Measurements from ENCODE around the gene NKAIN2. TPM values are rescaled to one million over a fixed set of nuclear protein-coding genes. Genes with fewer than 3 reads are reported as not detected.

Gene NKAIN2
- total RNA-seq, 8 experiments from 2014 or later = 0.51 to 31.8 (median 10.1) TPM

DNA sequence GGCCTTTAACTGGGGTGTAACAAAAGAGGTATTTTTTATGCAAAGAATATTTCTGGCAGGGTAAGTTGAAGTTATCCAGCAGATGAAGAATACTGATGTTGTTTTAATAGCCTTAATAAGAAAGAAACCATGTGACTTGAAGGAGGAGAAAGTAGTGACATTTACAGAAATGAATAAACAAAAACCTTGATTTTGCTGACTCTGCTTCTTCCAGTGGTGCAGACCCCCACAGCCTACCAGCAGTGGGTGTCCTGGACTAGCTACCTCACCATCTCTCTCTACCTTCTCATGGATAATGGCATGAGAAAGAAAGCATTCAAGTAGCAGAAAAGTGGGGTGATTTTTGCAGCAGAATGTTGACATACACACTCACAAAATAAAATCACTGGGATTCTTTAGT is 996.0 kb downstream of the NKAIN2 start:
- ATAC-seq (replicated peaks in 6 of 8) = no peak
- in situ Hi-C loops (cut with MboI; ENCODE audit: low pct_unique_long_range_greater_than_20kb in 2 of 9, low sequenced_read_pairs in 9 of 9, unreplicated experiment in 9 of 9) = loop anchor here in 4 of 9 experiments (25.0 kb wide), 4 partner anchors 987 to 1387 kb away; partner anchors contain the start of gene NKAIN2 (in 1 of the 4)
- H3K27ac ChIP-seq = no peak overlapping the region

DNA sequence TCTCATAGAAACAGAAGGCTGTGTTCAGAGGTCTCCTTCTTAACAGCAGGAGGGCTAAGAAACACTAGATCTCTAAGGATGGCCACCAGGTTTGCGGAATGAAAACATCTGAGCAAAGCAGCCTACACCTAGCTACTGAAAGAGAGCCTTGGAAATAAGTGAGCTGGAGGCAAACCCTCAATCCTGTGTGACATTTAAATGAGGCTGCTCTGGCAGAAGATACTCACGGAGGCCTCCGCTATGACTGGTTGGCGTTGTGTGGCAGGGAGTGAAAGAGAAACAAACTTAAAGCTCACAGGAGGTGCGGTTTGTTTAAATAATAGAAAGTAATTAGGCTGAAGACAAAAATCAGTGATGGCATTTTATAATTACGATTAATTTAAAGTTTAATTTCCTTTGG is 996.6 kb downstream of the NKAIN2 start:
- no peak overlapping the region for H3K4me3 ChIP-seq
- in situ Hi-C loops (cut with MboI; ENCODE audit: low pct_unique_long_range_greater_than_20kb in 2 of 9, low sequenced_read_pairs in 9 of 9, unreplicated experiment in 9 of 9) = no loop called here
- ATAC-seq (replicated peaks in 6 of 8) = no peak
- H3K4me1 ChIP-seq (replicated peaks in 1 of 2) = no peaks in the 10 kb centered on the region
- H3K27ac ChIP-seq = no peak overlapping the region
- WGBS, 10 experiments = 33 to 100% (median 86%) methylated on average over 1 to 6 of the region's 6 CpGs; no CpG with 5 or more reads in 1 of the 10 experiments

More for the DNA sequence above, 996.0 kb downstream of the NKAIN2 start:
- Histone ChIP-seq H3K4me3 (no peak overlapping the region), H3K4me1 (replicated peaks in 1 of 2) (no peaks in the 10 kb centered on the region)

DNA sequence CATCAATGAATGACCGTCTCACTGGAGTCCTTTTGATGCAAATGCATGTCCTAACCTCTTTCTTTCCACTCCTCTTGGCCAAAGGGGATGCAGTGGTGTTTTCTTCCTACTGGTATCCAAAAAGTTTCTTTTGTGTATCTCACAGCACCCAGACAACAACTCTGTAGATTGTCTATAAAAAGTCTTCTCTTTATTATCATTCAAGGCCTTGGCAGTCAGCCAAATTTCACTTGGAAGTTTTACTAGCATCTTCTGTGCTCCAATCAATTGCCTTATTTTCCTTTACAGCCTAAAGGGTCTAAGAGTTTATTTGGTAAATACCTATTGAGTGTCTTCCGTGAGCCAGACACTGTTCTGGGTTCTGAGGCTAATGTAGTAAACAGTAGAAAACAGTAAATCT is 1008.4 kb downstream of the NKAIN2 start:
- H3K27ac ChIP-seq = no peak overlapping the region
- H3K4me1 ChIP-seq (replicated peaks in 1 of 2) = no peaks in the 10 kb centered on the region
- no peak overlapping the region for H3K4me3 ChIP-seq
- in situ Hi-C loops (cut with MboI; ENCODE audit: low pct_unique_long_range_greater_than_20kb in 2 of 9, low sequenced_read_pairs in 9 of 9, unreplicated experiment in 9 of 9) = no loop called here
- ATAC-seq (replicated peaks in 6 of 8) = no peak
- WGBS, 10 experiments = 24 to 88% (median 63%) methylated on average over 1 to 2 of the region's 2 CpGs; no CpG with 5 or more reads in 2 of the 10 experiments

DNA sequence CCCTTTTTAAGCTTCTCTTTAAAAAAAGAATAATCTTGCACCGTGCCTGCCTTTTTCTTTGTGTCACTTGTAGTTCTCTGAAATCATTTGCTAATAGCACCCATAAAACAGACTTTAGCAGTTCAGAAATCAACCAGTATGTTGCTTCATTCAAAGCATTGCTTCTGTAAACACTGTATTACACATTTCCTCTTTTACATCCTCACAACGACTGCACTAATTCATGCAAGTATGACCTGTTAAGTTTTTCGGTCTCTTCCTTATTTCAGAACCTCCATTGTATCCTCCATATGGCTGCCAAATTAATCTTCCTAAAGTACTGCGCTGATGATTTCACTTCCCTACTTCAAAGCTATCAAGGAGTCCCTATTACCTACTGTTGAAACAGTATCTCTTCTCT is 1015.7 kb downstream of the NKAIN2 start:
- Histone ChIP-seq H3K27ac (no peak overlapping the region), H3K4me1 (replicated peaks in 1 of 2) (peaks cover 6 to 8% of the 10 kb centered on the region in 2 donors), H3K4me3 (no peak overlapping the region)
- WGBS, 10 experiments = 17 to 92% (median 61%) methylated on average over 1 to 4 of the region's 4 CpGs
- in situ Hi-C loops (cut with MboI; ENCODE audit: low pct_unique_long_range_greater_than_20kb in 2 of 9, low sequenced_read_pairs in 9 of 9, unreplicated experiment in 9 of 9) = no loop called here
- ATAC-seq (replicated peaks in 6 of 8) = no peak

DNA sequence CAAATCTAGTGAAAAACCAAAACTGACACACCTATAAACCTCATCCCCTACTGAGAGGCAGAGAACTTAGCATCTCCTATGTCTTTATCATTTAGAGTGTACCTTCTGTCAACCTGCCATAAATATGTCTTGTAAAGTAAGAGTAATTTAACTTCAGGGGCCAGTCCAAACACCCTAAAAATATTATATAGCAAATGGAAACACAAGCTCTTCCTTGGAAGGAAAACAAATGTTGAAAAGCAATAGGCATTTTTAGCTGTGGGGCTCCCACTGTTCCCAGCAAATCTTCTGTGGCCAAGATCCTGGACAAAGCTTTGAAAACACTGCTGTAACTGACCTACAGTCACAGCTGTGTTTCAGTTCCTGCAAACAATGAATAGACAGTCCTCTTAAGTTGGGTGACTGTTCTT is 1018.5 kb downstream of the NKAIN2 start:
- no peak for ATAC-seq (replicated peaks in 6 of 8)

GRCh38 chr6:124822721-124823120 is 1019.1 kb downstream of the NKAIN2 start:
- 0 to 100% (median 85%) methylated on average over 1 to 3 of the region's 3 CpGs; no CpG with 5 or more reads in 1 of the 10 experiments for WGBS, 10 experiments
- no peak for ATAC-seq (replicated peaks in 6 of 8)
- peaks cover 12 to 16% of the 10 kb centered on the region in 2 donors for H3K4me1 ChIP-seq (replicated peaks in 1 of 2)
- in situ Hi-C loops (cut with MboI; ENCODE audit: low pct_unique_long_range_greater_than_20kb in 2 of 9, low sequenced_read_pairs in 9 of 9, unreplicated experiment in 9 of 9) = no loop called here
- H3K4me3 ChIP-seq = no peak overlapping the region
- no peak overlapping the region for H3K27ac ChIP-seq

More for the DNA sequence above, 1018.5 kb downstream of the NKAIN2 start:
- Histone ChIP-seq H3K27ac (no peak overlapping the region), H3K4me1 (replicated peaks in 1 of 2) (peaks cover 12 to 16% of the 10 kb centered on the region in 2 donors), H3K4me3 (no peak overlapping the region)
- in situ Hi-C loops (cut with MboI; ENCODE audit: low pct_unique_long_range_greater_than_20kb in 2 of 9, low sequenced_read_pairs in 9 of 9, unreplicated experiment in 9 of 9) = no loop called here

GRCh38 chr6:124823240-124824111 is 1019.8 kb downstream of the NKAIN2 start:
- ATAC-seq (replicated peaks in 6 of 8) = peak in 5 of 8 experiments; percentile 38 to 76 (median 69)
- Histone ChIP-seq H3K27ac (no peak overlapping the region), H3K4me1 (replicated peaks in 1 of 2) (peaks cover 12 to 16% of the 10 kb centered on the region in 2 donors), H3K4me3 (no peak overlapping the region)
- WGBS, 10 experiments = 41 to 100% (median 80%) methylated on average over 1 to 11 of the region's 14 CpGs; no CpG with 5 or more reads in 2 of the 10 experiments
- in situ Hi-C loops (cut with MboI; ENCODE audit: low pct_unique_long_range_greater_than_20kb in 2 of 9, low sequenced_read_pairs in 9 of 9, unreplicated experiment in 9 of 9) = no loop called here

- 49 to 100% (median 80%) methylated on average over 1 to 2 of the region's 2 CpGs; no CpG with 5 or more reads in 3 of the 10 experiments for WGBS, 10 experiments
- in situ Hi-C loops (cut with MboI; ENCODE audit: low pct_unique_long_range_greater_than_20kb in 2 of 9, low sequenced_read_pairs in 9 of 9, unreplicated experiment in 9 of 9) = loop anchor here in 2 of 9 experiments (25.0 kb wide), 1 partner anchor 1013 kb away; the partner anchor contains the start of gene NKAIN2 (in 2 of the 2)
- no peak overlapping the region for H3K27ac ChIP-seq
- no peak overlapping the region for H3K4me3 ChIP-seq
- ATAC-seq (replicated peaks in 6 of 8) = peak in 7 of 8 experiments; percentile 76 to 93 (median 85)
- peaks cover 12 to 16% of the 10 kb centered on the region in 2 donors for H3K4me1 ChIP-seq (replicated peaks in 1 of 2)
These were observed 1021.9 kb downstream of the NKAIN2 start for GRCh38 chr6:124825564-124825963.

DNA sequence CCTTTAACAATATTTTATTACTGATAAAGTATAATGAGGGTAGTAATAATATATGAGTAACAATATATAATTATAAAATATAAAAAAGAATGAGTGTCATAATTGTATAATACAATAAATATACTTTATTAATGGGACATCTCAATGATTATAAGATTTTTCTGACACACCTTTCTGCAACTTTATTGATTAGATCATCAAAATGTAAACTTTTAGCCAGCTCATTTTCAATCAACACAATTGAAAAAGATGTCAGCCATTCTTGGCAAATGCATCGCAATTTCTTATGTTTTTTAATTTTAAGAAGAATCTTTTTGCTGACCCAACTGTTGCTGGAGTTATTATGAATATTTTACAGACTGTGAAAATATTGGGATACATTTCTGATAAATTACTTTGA is 1026.2 kb downstream of the NKAIN2 start:
- 0 to 100% (median 66%) methylated on average over 1 of the region's 1 CpG for WGBS, 10 experiments
- ATAC-seq (replicated peaks in 6 of 8) = no peak
- Histone ChIP-seq H3K4me3 (no peak overlapping the region), H3K27ac (no peak overlapping the region), H3K4me1 (replicated peaks in 1 of 2) (peaks cover 5 to 7% of the 10 kb centered on the region in 2 donors)
- in situ Hi-C loops (cut with MboI; ENCODE audit: low pct_unique_long_range_greater_than_20kb in 2 of 9, low sequenced_read_pairs in 9 of 9, unreplicated experiment in 9 of 9) = loop anchor here in 2 of 9 experiments (25.0 kb wide), 1 partner anchor 1018 kb away; the partner anchor contains the start of gene NKAIN2 (in 2 of the 2)

DNA sequence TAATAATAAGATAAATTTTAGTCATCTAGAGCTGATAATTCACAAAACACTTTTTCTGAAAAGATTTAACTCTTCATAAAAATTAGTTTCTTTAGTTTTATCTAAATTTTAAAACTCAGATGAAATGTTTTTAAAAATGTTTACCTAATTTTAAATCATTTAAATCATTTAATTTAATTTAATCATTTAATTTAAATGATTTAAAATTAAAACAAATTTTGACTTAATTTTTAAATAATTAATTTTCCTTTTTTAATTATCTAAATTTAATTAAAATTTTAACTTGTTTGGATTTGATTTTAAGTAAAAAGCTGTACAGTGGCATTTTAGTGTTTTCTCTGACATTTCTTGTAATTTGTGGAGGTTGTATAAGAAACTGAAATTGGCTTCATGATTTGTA is 1026.8 kb downstream of the NKAIN2 start:
- ATAC-seq (replicated peaks in 6 of 8) = no peak
- Histone ChIP-seq H3K27ac (no peak overlapping the region), H3K4me3 (no peak overlapping the region), H3K4me1 (replicated peaks in 1 of 2) (peaks cover 2 to 4% of the 10 kb centered on the region in 2 donors)
- in situ Hi-C loops (cut with MboI; ENCODE audit: low pct_unique_long_range_greater_than_20kb in 2 of 9, low sequenced_read_pairs in 9 of 9, unreplicated experiment in 9 of 9) = loop anchor here in 2 of 9 experiments (25.0 kb wide), 1 partner anchor 1018 kb away; the partner anchor contains the start of gene NKAIN2 (in 2 of the 2)

- in situ Hi-C loops (cut with MboI; ENCODE audit: low pct_unique_long_range_greater_than_20kb in 2 of 9, low sequenced_read_pairs in 9 of 9, unreplicated experiment in 9 of 9) = loop anchor here in 2 of 9 experiments (25.0 kb wide), 2 partner anchors 258 to 908 kb away; no protein-coding TSS in a partner anchor
- WGBS, 10 experiments = 0 to 87% (median 55%) methylated on average over 1 of the region's 1 CpG; no CpG with 5 or more reads in 1 of the 10 experiments
- H3K4me1 ChIP-seq (replicated peaks in 1 of 2) = no peaks in the 10 kb centered on the region
- no peak overlapping the region for H3K4me3 ChIP-seq
- no peak for ATAC-seq (replicated peaks in 6 of 8)
- H3K27ac ChIP-seq = no peak overlapping the region
These were observed 1050.8 kb downstream of the NKAIN2 start for GRCh38 chr6:124854338-124854922.

DNA sequence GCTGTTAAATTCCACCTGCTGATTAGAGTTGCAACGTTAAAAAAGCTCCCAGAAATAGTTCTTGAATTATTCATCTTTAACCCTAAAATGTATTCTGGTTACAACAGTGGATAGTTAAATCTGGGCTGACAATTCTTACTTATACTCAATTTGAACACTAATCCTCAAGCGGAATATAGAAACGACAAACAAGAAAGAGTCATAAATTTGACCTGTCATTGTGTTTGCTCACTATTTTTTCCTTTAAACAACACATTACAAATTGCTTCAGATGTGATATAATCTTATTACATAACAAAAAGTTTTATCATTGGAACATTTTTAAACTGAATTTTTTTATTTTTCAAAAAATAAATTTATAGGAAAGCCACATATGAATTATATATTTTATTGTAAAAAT is 1054.1 kb downstream of the NKAIN2 start:
- Histone ChIP-seq H3K27ac (no peak overlapping the region), H3K4me1 (replicated peaks in 1 of 2) (no peaks in the 10 kb centered on the region), H3K4me3 (no peak overlapping the region)
- 29 to 94% (median 78%) methylated on average over 2 to 3 of the region's 3 CpGs for whole genome bisulfite sequencing, 10 experiments
- in situ Hi-C loops (cut with MboI; ENCODE audit: low pct_unique_long_range_greater_than_20kb in 2 of 9, low sequenced_read_pairs in 9 of 9, unreplicated experiment in 9 of 9) = loop anchor here in 2 of 9 experiments (25.0 kb wide), 2 partner anchors 255 to 905 kb away; no protein-coding TSS in a partner anchor
- ATAC-seq (replicated peaks in 6 of 8) = no peak

DNA sequence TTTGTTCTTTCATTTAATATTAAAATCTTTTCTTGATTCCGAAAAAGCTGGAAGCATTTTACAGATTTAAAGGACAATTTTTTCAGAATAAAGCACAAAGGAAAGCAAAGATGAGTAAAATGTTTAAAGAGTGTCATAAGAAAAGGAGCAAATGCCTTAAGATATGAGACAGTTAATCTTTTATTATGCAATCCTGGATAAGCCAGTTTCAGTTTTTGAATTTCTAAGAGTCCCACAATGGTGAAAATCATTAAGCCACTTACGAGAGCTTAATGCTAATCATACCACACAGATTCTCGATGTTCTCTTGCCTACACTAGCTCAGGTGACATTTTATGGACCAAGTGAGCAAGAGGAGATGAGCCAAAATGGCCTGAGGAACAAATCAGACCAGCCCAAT is 1054.9 kb downstream of the NKAIN2 start:
- in situ Hi-C loops (cut with MboI; ENCODE audit: low pct_unique_long_range_greater_than_20kb in 2 of 9, low sequenced_read_pairs in 9 of 9, unreplicated experiment in 9 of 9) = loop anchor here in 2 of 9 experiments (25.0 kb wide), 2 partner anchors 254 to 904 kb away; no protein-coding TSS in a partner anchor
- ATAC-seq (replicated peaks in 6 of 8) = no peak

More for the DNA sequence above, 1054.9 kb downstream of the NKAIN2 start:
- 44 to 96% (median 78%) methylated on average over 1 to 3 of the region's 3 CpGs for WGBS, 10 experiments
- Histone ChIP-seq H3K4me3 (no peak overlapping the region), H3K4me1 (replicated peaks in 1 of 2) (no peaks in the 10 kb centered on the region), H3K27ac (no peak overlapping the region)

Data from motor neuron (in vitro differentiated cells).